Heart left ventricle (tissue), 13 donors: ENCODE results near the gene MKX.

ENCODE experiments used
- CTCF ChIP-seq, 12 donors: fragments of 200-600 bp; sonication (generic) in 4 of 12; IDR thresholded peaks; one replicate each; pipeline versions ENCODE4 v1.5.0 to v1.8.0; 2018 to 2022; ENCODE audit warnings: antibody characterized with exemption in 12 of 12, mild to moderate bottlenecking in 5 of 12
- POLR2A ChIP-seq, 2 donors: fragments of 450-650 bp; IDR thresholded peaks; one replicate each; pipeline ENCODE4 v1.6.1; 2017; ENCODE audit warnings: antibody characterized with exemption in 2 of 2, mild to moderate bottlenecking in 2 of 2, moderate library complexity in 2 of 2
- donor health status: ischemic (EF 13 %, LVEDD 7.1; RV severe dilation, severe dysfunction).
- donor health status: DM: no; HTN: yes; CAD: no.
- donor health status: DM: no; HTN: no; CAD: no.
- donor health status: ischemic (EF 25% LVEDD 6.9; RV normal size, moderate dysfunction).
- donor health status: ischemic (EF 25% LVEDD 5.7; RV mildly dilated, moderate dysfunction).
- donor health status: ischemic (EF 35%, LVEDD 5.7; RV mildly dilated, moderate dysfunction).
- donor health status: nonischemic (EF 11% LVEDD 7.7; RV severe dilation, severe dysfunction).
- donor health status: DM: yes; HTN: yes; CAD: no.
- donor health status: PGD.
- donor health status: ischemic (EF 29% LVEDD 5.4; RV normal size, mild dysfunction).
- donor health status: nonischemic (EF 23%, LVEDD 6.1; RV moderate dilation, normal function).

GRCh38 chr10:27714349-27714748 is 31.3 kb downstream of the MKX start:
- TF ChIP-seq CTCF (IDR thresholded peaks at IDR 0.05), result no peak
- no peak for TF ChIP-seq POLR2A (IDR thresholded peaks at IDR 0.05)
